Smooth muscle cell (in vitro differentiated cells): ENCODE results near the gene UGT8. TPM values are rescaled to one million over a fixed set of nuclear protein-coding genes. Genes with fewer than 3 reads are reported as not detected.
A peak's percentile ranks its signal among the peaks of the same experiment; 100 is the strongest.
"Not testable (repeated sequence)": the region's sequence is repeated elsewhere in the genome, so short reads cannot be mapped to it uniquely, and the experiment has no call there.

ENCODE experiments used
- DNase-seq: peaks from one replicate; lab custom pipeline; 2025; ENCODE audit not compliant: unreplicated experiment; lab: John Stamatoyannopoulos, UW
- H2AFZ ChIP-seq: fragments of 200-600 bp; sonication (generic); 2 replicates; pipeline ENCODE4 v1.6.0; 2016; ENCODE audit warnings: antibody characterized with exemption, low read depth, mild to moderate bottlenecking
- H3F3A ChIP-seq: fragments of 200-600 bp; sonication (generic); 2 replicates; pipeline ENCODE4 v1.6.0; 2017; ENCODE audit warnings: antibody characterized with exemption, low read depth
- H3K27ac ChIP-seq: fragments of 200-600 bp; sonication (generic); 2 replicates; pipeline ENCODE4 v1.5.1; 2016; ENCODE audit warnings: low read depth, mild to moderate bottlenecking
- H3K27me3 ChIP-seq: fragments of 200-600 bp; sonication (generic); 2 replicates; pipeline ENCODE4 v1.6.1; 2016; ENCODE audit warnings: low read depth, mild to moderate bottlenecking
- H3K36me3 ChIP-seq: fragments of 200-600 bp; sonication (generic); 2 replicates; pipeline ENCODE4 v1.5.1; 2016; ENCODE audit warnings: low read depth
- H3K4me1 ChIP-seq: fragments of 200-600 bp; sonication (generic); 2 replicates; pipeline ENCODE4 v1.5.1; 2016; ENCODE audit warnings: low read depth
- H3K4me2 ChIP-seq: fragments of 200-600 bp; sonication (generic); 2 replicates; pipeline ENCODE4 v1.6.0; 2016; ENCODE audit warnings: mild to moderate bottlenecking
- H3K4me3 ChIP-seq: fragments of 200-600 bp; sonication (generic); 2 replicates; pipeline ENCODE4 v1.5.1; 2016; ENCODE audit warnings: mild to moderate bottlenecking
- H3K79me2 ChIP-seq: fragments of 200-600 bp; sonication (generic); 2 replicates; pipeline ENCODE4 v1.6.0; 2016; ENCODE audit warnings: low read depth, mild to moderate bottlenecking
- H3K9ac ChIP-seq: fragments of 200-600 bp; sonication (generic); 2 replicates; pipeline ENCODE4 v1.6.0; 2016; ENCODE audit warnings: low read depth
- H3K9me3 ChIP-seq: fragments of 200-600 bp; sonication (generic); replicated peaks from 2 replicates; pipeline ENCODE4 v1.5.1; 2016; ENCODE audit warnings: low read depth
- H4K20me1 ChIP-seq: fragments of 200-600 bp; sonication (generic); 2 replicates; pipeline ENCODE4 v1.6.0; 2016; ENCODE audit warnings: low read depth
- WGBS: methylation state at CpG from one replicate; pipeline ENCODE4 v1.1.7; 2016; ENCODE audit warnings: low lambda C conversion rate; 5-methylcytosine and 5-hydroxymethylcytosine counted together
- polyA plus RNA-seq: library from polyadenylated mRNA; unstranded; fragments of >200 nt; fragmentation: Nextera tagmentation; extraction: Ambion mirVana; gene quantifications from 2 replicates; pipeline ENCODE4 v1.2.1, GENCODE V29; 2016
- total RNA-seq: library from RNA; depleted of rRNA; stranded (reverse); fragments of >200 nt; gene quantifications from 2 replicates; pipeline ENCODE4 v1.2.3, GENCODE V29; 2014
- TF ChIP-seq, protein P1 (sequence below): fragments of 200-600 bp; sonication (generic); IDR thresholded peaks from 2 replicates; pipeline ENCODE4 v1.5.1; 2017; ENCODE audit warnings: borderline replicate concordance, mild to moderate bottlenecking, antibody characterized with exemption; ENCODE audit not compliant: insufficient read depth, poor library complexity, severe bottlenecking

Gene UGT8
- total and polyA plus RNA-seq, 2 experiments from 2014 or later, result not detected

DNA sequence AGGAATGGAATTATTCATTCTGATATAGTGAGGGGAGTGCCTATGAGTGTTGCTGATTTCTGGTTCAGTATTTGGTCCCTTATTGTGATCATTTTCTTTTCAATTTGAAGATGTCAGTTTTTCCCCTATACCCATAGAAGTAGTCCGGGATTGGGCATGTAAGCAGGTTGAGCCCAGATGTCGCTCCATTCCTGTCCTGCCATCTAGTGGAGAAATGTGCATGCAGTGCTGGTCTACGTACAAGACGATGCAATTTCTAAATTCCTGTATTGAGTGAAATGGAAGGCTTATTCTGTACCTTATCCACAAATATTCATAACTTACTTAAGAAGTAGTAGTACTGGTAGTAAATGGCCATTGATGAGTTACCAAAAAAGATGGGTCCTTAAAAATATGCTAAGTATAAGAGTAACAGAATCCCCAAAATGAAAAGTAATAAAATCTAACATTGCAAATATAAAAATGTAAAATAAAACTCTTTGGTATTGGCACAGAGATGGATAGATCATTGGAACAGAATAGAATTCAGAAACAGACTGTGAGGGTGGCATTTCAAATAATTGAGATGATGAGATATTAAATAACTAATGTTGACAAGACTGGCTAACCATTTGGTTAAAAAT lies 60.9 kb downstream of the UGT8 start:
- Histone ChIP-seq H4K20me1 (no peaks in the 10 kb centered on the region), H2AFZ (no peak overlapping the region), H3K27me3 (peaks cover under 1% of the 10 kb centered on the region), H3K27ac (no peak overlapping the region), H3K4me1 (no peaks in the 10 kb centered on the region), H3K36me3 (no peaks in the 10 kb centered on the region), H3F3A (no peaks in the 10 kb centered on the region), H3K4me2 (no peak overlapping the region), H3K9ac (no peak overlapping the region), H3K4me3 (no peak overlapping the region), H3K79me2 (no peaks in the 10 kb centered on the region), H3K9me3 (no peaks in the 10 kb centered on the region)
- 19% methylated on average over 4 of the region's 4 CpGs for WGBS
- TF ChIP-seq, protein P1, sequence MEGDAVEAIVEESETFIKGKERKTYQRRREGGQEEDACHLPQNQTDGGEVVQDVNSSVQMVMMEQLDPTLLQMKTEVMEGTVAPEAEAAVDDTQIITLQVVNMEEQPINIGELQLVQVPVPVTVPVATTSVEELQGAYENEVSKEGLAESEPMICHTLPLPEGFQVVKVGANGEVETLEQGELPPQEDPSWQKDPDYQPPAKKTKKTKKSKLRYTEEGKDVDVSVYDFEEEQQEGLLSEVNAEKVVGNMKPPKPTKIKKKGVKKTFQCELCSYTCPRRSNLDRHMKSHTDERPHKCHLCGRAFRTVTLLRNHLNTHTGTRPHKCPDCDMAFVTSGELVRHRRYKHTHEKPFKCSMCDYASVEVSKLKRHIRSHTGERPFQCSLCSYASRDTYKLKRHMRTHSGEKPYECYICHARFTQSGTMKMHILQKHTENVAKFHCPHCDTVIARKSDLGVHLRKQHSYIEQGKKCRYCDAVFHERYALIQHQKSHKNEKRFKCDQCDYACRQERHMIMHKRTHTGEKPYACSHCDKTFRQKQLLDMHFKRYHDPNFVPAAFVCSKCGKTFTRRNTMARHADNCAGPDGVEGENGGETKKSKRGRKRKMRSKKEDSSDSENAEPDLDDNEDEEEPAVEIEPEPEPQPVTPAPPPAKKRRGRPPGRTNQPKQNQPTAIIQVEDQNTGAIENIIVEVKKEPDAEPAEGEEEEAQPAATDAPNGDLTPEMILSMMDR, result peak; percentile 80
- no peak for DNase-seq

DNA sequence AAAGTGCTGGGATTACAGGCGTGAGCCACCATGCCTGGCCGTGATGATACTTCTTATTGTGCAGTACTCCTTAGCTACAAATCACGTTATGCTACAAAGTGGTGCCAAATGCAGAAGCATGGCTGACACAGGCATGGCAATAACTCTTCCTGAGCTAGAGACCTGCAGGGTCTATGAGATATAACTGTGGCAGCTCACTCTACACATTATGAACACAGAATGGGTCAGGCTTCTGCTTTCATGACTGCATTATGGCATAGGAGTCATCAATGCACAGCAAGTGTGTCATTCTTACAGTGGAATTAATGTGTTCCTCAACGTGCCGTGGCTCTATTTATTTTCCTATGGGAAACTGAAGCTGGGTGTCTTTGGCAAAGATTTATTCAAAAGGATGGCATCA lies 64.5 kb downstream of the UGT8 start:
- H3K79me2 ChIP-seq, result no peaks in the 10 kb centered on the region
- 93% methylated on average over 5 of the region's 5 CpGs for WGBS

DNA sequence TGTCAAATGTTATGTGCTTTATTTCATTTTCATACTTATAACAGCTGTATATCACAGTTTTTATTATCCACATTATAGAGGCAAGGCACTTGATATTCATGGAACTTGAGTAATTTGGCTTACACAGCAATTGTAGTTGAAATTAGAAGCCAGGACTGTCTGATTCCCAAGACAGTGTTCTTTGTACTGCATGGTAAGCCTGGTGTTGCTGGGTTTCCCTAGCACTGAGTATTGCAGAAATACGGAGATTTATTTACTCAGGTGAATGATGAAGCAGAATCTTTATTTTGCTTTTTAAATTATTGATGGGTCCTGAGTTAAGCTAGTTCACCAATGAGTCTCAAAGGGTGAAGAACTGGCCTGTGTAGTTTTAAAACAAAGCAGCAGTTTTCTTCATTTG lies 70.0 kb downstream of the UGT8 start:
- no peaks in the 10 kb centered on the region for H3K79me2 ChIP-seq
- TF ChIP-seq, protein P1, result no peak
- no peaks in the 10 kb centered on the region for H3K9me3 ChIP-seq
- H3K27me3 ChIP-seq, result no peaks in the 10 kb centered on the region
- no peaks in the 10 kb centered on the region for H3K4me1 ChIP-seq
- H3K9ac ChIP-seq, result no peak overlapping the region
- no peaks in the 10 kb centered on the region for H4K20me1 ChIP-seq
- 92% methylated on average over 1 of the region's 1 CpG for WGBS
- H2AFZ ChIP-seq, result no peak overlapping the region
- no peak overlapping the region for H3K4me2 ChIP-seq
- no peaks in the 10 kb centered on the region for H3K36me3 ChIP-seq
- H3F3A ChIP-seq, result no peaks in the 10 kb centered on the region
- no peak for DNase-seq
- no peak overlapping the region for H3K4me3 ChIP-seq
- no peak overlapping the region for H3K27ac ChIP-seq

More for the DNA sequence above, 64.5 kb downstream of the UGT8 start:
- Histone ChIP-seq H3K4me1 (no peaks in the 10 kb centered on the region), H3K9ac (no peak overlapping the region), H3K36me3 (no peaks in the 10 kb centered on the region), H3F3A (no peaks in the 10 kb centered on the region), H3K4me3 (no peak overlapping the region), H2AFZ (no peak overlapping the region), H3K27me3 (no peaks in the 10 kb centered on the region), H3K4me2 (no peak overlapping the region), H4K20me1 (no peaks in the 10 kb centered on the region), H3K27ac (no peak overlapping the region), H3K9me3 (no peaks in the 10 kb centered on the region)
- TF ChIP-seq, protein P1, result no peak
- DNase-seq, result no peak

DNA sequence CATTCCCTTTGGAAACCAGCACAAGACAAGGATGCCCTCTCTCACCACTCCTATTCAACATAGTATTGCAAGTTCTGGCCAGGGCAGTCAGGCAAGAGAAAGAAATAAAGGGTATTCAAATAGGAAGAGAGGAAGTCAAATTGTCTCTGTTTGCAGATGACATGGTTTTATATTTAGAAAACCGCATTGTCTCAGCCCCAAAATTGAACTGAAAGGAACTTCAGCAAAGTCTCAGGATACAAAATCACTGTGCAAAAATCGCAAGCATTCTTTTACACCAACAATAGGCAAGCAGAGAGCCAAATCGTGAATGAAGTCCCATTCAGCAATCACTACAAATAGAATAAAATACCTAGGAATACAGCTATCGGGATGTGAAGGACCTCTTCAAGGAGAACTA lies 72.1 kb downstream of the UGT8 start:
- not testable (repeated sequence) for H3K27me3 ChIP-seq, H3K36me3 ChIP-seq, H3K79me2 ChIP-seq, H3K4me3 ChIP-seq, H3F3A ChIP-seq, H3K27ac ChIP-seq, H3K4me2 ChIP-seq, H2AFZ ChIP-seq, DNase-seq, H3K9ac ChIP-seq, H4K20me1 ChIP-seq, H3K4me1 ChIP-seq, H3K9me3 ChIP-seq
- 90% methylated on average over 4 of the region's 4 CpGs for WGBS
